H1 (cell line): Measurements from ENCODE around the gene AKR7A2. TPM values are rescaled to one million over a fixed set of nuclear protein-coding genes. Genes with fewer than 3 reads are reported as not detected.

Experiments used
- E2F6 ChIP-seq: IDR thresholded peaks from 2 replicates; pipeline ENCODE4 v1.6.1; 2012; ENCODE audit warnings: inconsistent platforms
- polyA plus RNA-seq, 7 experiments: library from polyadenylated mRNA; depleted of rRNA in 3 of 7; stranded (reverse) in 5 of 7; unstranded in 2 of 7; fragments of >200 nt in 5 of 7; fragments of 200-250 nt in 2 of 7; gene quantifications; 1 replicate in 5 of 7; 2 replicates in 1 of 7; 4 replicates in 1 of 7; pipeline versions ENCODE4 v1.2.1 to v1.2.3, GENCODE V29; 2011 to 2013; ENCODE audit warnings: missing spikeins in 2 of 7, mixed read lengths in 2 of 7
- total RNA-seq: library from RNA; stranded (reverse); fragmentation: NEBNext Ultra II Directional; extraction: Animal tissue kit (Norgen Biotek cat#: 25700); gene quantifications from 2 replicates; pipeline ENCODE4 v1.2.1, GENCODE V29; 2021

Gene AKR7A2
- total and polyA plus RNA-seq, 2 of the 8 experiments (the other 6 are each of a cell fraction or from before 2014, with no cell fraction given) = 32.0 to 48.3 TPM

- no peak for TF ChIP-seq E2F6
These were observed 16.5 kb upstream of the AKR7A2 start (continued) for GRCh38 chr1:19328486-19328885.
